GM21825 (cell line): ENCODE measurements around the gene KCNA1.

ENCODE experiments used
- ATAC-seq: cut with Tn5 transposase; IDR thresholded peaks from one replicate; pipeline ENCODE4 v1.9.1; 2021; ENCODE audit warnings: mild to moderate bottlenecking, moderate library complexity; ENCODE audit not compliant: unreplicated experiment

Gene KCNA1

DNA sequence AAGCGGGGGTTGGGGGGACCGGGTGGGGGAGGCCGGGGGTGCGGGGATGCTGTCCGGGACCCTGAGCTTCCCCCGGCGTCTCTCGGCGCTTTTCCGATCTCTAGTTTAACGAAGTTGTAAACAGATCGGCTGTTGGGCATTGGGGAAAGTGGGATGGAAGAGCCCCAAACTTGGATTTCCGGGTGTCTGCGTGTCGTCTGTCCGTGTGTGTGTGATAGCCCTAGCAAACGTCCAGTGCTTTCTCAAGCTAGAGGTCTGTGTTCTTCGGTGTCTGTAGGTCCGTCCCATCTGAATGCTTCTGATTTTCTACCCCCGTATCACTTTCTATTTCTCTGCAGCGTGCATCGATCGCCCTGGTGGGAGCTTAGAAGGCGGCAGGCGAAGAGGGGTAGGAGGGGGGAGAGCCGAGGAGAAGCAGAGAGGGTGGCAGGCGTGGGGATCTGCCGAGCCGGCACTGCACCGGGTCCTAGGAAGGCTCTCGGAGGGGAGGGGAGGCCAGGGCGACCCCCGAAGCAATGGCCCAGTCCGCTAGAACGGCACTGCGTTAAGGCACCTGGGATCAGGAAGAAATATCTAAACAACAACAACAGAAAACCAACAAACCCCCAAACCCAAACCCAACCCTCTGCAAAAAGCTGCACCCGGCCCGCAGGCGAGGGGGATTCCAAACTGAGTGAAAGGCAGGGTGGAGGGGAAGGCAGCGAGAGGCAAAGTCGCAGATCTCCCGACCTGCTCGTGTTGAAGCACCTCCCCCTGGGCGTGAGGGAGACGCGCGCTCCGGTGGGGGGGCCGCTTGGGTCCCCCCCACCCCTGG is 1.0 kb downstream of the KCNA1 start:
- no peak for ATAC-seq

DNA sequence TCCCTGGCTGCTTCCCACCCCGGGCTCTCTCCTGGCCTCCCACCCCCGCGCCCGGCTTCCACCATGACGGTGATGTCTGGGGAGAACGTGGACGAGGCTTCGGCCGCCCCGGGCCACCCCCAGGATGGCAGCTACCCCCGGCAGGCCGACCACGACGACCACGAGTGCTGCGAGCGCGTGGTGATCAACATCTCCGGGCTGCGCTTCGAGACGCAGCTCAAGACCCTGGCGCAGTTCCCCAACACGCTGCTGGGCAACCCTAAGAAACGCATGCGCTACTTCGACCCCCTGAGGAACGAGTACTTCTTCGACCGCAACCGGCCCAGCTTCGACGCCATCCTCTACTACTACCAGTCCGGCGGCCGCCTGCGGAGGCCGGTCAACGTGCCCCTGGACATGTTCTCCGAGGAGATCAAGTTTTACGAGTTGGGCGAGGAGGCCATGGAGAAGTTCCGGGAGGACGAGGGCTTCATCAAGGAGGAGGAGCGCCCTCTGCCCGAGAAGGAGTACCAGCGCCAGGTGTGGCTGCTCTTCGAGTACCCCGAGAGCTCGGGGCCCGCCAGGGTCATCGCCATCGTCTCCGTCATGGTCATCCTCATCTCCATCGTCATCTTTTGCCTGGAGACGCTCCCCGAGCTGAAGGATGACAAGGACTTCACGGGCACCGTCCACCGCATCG is 1.8 kb downstream of the KCNA1 start:
- no peak for ATAC-seq

DNA sequence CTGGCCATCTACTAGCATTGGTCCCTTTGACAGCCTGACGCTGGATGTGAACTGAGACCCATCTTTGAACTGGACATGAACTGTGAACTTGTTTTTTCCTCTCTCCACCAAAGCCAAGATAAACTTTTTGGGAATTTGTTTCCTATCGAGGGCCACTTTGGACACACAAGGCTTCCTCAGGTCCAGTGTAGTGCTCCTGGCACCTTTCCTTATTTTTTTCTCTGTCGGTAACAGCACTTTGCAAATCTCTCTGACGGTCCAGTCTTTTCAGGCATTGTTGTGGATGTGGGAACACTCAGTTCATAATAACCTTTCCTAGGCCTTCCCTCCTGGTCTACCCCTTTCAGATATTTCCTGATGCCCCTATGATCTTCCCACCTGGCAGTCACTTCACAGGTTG is 5.0 kb downstream of the KCNA1 start:
- ATAC-seq = no peak

DNA sequence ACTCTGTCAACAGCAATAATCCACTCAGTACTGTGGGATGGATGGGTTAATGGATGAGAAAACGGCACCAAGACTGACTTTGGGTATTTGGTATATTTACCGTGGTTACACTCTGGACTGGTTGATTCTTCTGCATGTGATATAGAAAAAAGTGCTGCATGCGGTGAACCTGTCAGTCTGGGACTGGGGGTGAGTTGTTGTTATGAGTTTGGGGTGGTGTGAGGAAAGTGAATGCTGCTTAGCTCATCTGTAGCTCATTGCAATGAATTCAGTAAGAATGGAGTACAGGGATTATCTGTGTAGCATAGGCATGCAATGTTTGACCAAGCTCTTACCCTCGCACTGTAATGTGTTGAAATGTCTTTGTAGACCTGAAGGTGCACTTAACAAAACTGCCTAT is 6.0 kb downstream of the KCNA1 start:
- ATAC-seq = no peak

DNA sequence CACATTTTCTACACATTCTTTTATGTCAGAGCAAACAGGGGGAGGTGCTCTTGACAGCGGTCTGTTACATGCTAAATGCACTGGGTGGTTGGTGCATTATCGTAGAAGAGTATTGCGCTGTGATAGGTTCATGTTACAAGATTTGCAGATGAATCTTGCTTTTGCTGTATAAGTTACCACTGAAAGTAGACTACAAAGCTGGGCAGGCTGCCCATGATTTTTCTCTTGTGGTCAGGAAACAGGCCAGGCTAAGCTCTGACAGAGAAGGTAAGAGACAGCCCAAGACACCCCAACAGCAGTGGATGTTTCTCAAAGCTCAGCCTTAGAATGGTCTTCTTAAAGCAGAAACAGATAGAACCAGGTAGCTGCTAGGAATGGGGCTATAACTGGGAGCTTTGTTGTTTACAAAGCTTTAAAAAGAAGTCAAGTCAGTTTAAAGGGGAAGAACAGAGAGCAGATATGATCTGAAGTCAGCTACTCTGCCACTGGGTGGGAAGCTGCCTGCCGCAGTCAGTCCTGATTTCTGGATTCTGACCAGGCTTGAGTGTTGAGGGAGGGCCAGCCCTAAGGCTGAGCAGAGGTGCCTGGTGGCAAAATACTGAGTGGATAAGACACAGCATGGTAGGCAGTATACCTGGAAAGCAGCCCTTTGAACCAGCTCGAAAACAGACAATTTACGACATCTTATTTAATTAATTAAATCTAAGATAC is 9.4 kb downstream of the KCNA1 start:
- no peak for ATAC-seq

DNA sequence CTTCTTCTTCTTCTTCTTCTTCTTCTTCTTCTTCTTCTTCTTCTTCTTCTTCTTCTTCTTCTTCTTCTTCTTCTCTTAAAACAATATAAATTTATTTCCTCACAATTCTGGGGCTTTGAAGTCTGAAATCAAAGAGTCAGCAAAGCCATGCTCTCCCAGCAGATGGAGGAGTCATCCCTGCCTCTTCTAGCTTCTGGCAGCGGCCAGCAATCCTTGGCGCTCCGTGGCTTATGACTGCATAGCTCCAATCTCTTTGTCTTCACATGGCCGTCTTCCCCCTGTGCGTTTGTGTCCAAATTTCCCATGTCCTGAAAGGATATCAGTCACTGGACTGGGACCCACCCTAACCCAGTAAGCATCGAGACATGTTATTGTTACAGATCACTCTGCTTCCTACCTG is 22.9 kb downstream of the KCNA1 start:
- no peak for ATAC-seq

DNA sequence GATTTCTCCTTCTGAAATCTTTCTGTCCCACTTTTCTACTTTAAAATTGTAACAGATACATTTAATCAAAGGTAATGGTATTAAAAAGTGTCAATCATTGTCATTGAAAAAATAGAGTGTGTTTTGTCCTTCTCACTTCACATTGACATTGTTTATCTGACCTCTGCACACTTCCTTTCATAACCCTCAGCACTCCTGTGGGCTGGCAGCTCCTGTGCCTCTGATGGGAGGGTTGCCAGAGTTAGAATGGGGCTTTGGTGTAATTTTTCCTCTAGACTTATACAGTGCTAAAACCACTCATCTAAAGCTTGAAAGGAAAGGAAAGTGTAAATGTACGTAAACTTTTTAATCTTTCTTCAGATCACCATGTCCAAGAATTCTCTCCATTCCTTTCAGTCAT is 23.7 kb downstream of the KCNA1 start:
- no peak for ATAC-seq

DNA sequence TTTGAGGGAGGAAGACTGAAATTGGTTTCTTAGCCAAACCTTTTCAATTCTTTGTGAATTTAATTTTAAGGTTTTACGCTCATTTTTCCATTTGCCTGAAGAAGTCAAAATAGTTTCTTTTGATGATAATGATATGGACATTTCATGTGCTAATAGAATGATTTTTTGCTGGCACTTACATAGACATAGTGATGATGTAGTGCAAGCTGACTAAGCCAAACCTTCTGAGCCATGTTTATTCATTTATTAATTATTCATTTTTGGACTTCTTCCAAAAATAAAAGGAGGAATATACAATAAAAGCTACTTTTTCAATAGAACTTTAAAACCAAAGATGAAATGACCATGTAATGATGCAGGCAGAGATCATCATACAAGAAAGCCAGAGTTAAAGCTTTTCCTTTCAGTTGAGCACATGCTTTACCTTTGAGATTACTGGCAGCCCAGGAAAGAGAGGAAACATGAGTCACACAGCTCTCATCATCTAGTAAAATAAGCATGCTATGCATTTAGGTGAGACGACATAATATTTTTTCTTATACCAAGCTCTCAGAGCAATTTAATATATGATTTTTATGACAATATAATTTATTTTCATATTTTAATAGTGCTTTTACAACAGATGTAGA is 24.8 kb downstream of the KCNA1 start:
- ATAC-seq = no peak

DNA sequence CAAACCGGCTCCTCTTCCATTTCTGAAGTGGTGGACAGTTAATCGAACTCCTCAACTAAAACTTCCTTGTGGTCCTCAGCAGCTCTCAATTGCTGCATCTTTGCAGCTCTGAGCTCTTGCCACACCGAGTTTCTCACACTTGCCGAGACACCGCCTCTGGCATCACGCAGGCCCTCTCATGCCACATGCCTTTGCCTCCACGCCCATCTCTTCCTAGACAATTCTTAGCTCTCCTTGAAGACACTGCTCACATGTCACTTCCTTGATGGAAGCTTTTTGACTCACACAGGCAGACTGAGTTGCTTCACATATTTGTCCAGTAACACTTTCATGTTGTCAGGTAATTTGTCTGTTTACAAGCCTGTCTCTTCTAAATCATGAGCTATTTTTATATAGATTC is 29.2 kb downstream of the KCNA1 start:
- ATAC-seq = no peak

DNA sequence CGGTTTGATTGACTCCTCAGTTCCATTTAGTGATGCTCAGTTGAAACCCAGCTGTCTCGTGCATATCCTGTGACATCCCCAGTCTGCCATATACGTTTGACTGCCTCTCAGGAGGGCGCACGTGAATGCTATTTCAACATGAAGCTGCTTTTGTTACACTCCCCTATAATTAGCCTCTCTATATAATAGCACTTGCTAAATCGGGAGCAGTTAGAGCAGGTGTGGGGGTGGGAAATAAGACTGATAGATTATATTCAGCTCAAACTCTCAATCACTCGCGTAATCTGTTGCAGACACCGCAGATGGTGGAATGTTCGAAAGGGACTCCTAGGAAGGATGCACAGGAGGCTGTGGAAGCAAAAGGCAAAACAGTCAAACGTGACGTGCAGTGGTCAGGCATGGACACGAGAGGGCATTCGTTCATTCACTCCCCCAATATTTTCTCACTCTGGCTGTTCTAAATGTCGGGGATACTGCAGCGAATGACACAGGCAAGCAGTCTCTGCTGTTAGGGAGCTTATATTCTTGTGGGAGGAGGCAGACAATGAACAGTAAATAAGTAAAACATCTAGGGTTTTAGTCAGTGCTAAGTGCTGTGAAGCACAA is 29.8 kb downstream of the KCNA1 start:
- ATAC-seq = no peak

DNA sequence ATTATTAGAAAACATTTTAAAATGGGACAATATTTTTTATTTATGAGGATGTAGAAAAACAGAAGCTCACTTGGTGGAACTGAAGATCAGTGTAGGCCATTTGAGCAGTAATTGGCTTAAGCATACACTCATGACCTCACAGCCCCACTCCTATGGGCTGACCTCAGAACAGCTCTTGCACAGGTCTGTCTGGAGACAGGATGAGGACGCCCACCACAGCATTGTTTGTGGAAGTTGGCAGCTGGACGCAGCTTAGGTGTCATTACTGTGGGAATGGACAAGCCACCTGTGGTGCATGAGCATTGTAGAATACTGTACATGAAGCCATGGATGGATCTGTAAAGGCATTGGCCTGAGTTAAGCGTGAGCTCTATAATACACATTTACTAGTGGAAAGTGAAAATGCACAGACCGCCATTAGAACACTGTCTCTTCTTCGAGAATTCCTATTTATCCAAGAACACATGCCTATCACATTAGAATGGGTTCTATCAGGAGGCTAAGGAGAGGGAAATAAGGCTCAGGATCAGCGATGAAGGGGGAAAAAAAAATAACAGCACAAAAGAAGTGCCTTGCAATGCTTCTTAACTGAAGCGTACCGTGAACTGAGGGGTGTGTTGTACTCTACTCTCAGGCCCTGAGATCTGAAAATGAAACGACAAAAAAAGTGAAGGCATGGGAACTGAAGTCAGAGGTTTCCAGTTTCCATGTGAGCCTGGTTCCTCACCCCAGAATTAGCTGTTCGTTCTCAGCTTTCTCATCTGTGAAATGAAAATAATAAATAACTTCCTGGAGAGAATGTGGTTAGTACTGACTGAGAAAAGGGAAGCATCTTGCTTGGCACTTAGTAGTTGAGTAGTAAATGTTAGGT is 33.6 kb downstream of the KCNA1 start:
- peak; percentile 86 for ATAC-seq

DNA sequence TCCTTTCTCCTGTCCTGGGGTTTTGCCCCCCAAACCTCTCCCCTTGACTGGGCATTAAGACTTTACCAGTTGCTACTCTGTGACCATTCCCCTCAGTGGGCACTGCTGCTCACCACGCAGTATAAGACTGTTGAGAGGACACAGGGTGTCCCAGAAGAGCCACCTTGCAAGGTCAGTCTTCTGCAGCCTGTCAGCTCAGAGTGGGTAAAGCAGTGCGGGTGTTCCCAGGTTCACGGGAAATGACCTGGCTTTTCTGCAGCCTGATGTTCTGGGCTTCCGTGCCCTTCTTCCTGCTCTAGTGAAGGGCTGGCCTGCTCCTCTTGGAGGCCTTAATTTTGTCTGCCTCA is 34.2 kb downstream of the KCNA1 start:
- peak; percentile 14 for ATAC-seq

DNA sequence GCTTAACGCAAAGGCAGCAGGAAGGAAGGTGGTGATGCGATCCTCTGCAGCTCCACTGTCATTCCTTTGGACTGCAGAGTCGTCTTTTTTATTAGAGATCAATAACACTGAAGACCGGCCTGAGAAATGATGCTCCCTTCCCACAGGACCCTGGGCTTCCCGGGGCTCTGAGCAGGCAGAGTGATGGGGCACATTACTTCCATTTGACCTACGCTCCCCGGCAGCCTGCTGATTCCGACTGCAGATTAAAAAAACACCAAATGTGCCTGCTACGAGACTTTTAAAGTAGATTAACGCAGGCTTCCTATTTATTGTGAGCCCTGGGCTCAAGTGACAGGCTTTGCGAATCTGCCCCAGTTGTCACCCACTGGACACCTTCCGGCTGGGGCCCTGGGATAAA is 37.5 kb downstream of the KCNA1 start:
- ATAC-seq = no peak

DNA sequence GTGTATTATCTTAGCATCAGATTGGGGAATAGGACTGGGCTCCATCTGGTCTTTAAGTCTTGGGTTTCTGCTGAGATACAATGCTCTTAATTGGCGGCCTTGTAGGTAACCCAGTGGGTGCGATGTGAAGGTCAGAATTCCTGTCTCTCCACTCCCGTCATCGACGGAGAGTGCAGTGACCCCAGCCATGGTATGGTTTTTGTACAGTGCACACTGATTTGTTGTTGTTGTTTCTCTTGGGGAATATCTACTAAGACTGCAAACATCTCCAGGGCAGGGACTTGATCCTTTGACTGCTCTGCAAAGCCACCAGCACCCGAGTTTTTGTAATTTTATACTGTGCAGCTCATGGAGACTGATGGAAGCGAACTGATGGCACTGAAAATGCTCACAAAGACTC is 41.4 kb downstream of the KCNA1 start:
- ATAC-seq = no peak

DNA sequence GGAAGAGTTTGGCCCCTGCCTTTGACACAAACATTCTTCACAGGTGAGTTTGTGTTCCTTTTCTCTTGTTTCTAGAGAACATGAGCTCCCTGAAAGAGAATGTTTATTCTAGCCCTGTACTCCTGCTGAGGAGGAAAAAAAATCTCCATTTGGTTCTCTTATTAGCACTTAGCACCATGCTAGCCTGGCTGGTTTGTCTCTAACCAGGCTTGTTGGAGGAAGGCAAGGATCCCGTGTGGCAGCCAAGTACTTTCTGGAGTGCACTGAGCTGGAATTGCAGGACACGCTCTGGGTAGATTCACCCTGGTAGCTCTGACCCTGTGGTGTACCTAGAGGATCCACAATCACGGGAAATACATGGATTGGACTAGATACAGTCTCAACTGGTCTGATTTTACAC is 41.9 kb downstream of the KCNA1 start:
- ATAC-seq = no peak

DNA sequence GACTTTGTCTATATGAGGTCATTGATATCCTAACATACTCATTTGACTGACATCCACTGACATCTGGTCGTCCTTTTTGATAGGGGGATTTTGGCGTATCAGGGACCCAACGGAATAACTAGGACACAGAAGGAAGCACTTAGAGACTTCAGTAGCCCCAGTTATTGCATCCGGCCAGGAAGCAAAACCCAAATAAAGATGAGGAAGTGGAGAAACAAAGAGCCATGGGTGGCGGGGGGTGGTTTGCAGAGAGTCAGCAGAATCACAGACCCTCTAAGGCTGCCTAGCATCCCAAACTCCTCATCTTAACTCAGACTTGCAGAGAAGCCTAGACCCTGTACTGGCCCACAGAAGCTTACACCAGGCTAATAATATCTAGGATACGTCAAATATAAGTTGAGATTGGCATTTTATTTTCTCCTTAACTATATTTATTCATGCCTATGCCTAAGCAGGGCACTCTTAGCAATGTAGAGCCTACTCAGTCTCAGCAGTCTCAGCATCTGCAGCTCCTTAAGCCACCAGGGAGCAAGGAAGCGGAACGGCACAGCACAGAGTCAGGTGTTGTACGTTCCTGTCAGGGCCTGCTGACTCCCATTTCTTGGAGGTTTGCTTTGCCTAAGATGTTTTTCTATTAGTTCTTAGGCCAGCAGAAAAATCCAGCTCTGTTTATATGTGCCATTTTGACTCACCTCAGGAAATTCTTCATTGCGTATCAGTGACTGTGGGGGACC is 45.1 kb downstream of the KCNA1 start:
- no peak for ATAC-seq

DNA sequence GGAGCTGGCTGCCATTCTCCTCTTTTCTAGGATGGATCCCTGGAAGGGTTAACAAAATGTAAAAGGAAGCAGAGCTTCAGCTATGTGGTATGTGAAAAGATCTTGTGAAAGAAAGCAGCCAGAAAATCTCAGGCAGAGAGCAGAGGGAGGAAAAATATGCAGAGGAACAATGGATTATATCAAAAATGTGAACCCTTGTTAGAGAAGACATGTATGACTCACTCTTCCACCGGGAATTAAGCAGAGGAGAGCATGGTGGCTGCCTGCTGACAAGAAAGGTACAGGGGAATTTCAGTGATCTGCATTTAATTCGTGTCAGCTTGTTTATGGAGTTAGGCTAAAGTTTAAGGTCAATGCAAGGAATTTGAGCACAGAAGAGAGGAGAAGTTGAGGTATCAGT is 46.3 kb downstream of the KCNA1 start:
- ATAC-seq = no peak

DNA sequence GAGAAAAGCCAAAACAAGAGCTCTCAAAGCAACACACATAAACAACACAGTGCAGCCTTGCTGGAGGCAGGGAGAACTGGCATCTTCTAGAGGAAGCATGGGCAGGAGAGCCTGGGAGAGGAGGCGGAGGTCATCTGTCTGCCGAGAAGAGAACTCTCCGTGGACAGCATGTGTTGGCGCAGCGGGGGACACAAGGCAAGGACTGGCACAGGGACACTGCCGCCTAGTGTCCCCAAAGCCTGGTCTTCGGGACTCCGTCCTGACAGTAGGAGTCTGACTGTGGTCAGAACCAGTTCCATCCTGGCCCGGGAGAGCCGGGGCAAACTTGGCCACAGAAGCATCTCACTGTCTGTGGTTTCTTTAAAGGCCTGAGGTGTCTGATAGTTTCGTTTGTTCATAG is 47.3 kb downstream of the KCNA1 start:
- ATAC-seq = no peak

DNA sequence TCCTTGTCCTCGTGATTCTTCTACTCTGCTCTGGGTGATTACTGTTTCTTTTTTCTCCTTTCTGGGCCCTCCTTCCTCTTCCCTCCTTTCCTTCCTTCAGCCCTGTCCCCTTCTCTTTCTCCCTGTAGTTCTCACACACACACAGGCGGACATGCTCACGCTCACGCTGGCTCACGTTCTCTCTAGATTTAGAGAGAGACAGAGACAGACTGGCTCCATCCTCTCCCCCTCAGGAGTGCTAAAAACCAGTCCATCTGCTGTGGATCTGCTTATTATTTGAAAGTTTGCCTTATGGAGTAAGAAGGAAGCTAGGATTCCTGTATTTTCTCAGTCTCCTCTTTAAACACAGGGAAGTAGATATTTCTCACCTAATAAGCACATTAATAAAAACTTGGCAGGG is 48.1 kb downstream of the KCNA1 start:
- ATAC-seq = no peak
